Neural cell (in vitro differentiated cells): Measurements from ENCODE around the gene PRICKLE2.

ENCODE experiments used
- EZH2 ChIP-seq: fragments of 200-600, 300-800 bp; shearing (Covaris generic), sonication (generic); IDR thresholded peaks from 2 replicates; pipeline ENCODE4 v1.6.1; 2014; ENCODE audit warnings: antibody characterized with exemption, low read length, borderline replicate concordance, mild to moderate bottlenecking; ENCODE audit not compliant: insufficient read depth, poor library complexity, severe bottlenecking
- MXI1 ChIP-seq: fragments of 450-650 bp; conservative IDR thresholded peaks from 2 replicates; pipeline ENCODE4 v1.6.1; 2014; ENCODE audit warnings: antibody characterized with exemption, mild to moderate bottlenecking; ENCODE audit not compliant: poor library complexity, severe bottlenecking
- POLR2AphosphoS5 ChIP-seq: IDR thresholded peaks from 2 replicates; pipeline ENCODE4 v1.6.1; 2012
- REST ChIP-seq: IDR thresholded peaks from 2 replicates; pipeline ENCODE4 v1.6.1; 2012; ENCODE audit warnings: borderline replicate concordance
- SMC3 ChIP-seq: fragments of 450-650 bp; conservative IDR thresholded peaks from 2 replicates; pipeline ENCODE4 v1.6.1; 2014; ENCODE audit warnings: antibody characterized with exemption, mild to moderate bottlenecking, moderate library complexity; ENCODE audit not compliant: poor library complexity
- TF ChIP-seq, protein P1 (sequence below): fragments of 450-650 bp; IDR thresholded peaks from 2 replicates; pipeline ENCODE4 v1.5.1; 2014; ENCODE audit warnings: antibody characterized with exemption, mild to moderate bottlenecking, moderate library complexity; ENCODE audit not compliant: poor library complexity, severe bottlenecking

- TF ChIP-seq, protein P1, sequence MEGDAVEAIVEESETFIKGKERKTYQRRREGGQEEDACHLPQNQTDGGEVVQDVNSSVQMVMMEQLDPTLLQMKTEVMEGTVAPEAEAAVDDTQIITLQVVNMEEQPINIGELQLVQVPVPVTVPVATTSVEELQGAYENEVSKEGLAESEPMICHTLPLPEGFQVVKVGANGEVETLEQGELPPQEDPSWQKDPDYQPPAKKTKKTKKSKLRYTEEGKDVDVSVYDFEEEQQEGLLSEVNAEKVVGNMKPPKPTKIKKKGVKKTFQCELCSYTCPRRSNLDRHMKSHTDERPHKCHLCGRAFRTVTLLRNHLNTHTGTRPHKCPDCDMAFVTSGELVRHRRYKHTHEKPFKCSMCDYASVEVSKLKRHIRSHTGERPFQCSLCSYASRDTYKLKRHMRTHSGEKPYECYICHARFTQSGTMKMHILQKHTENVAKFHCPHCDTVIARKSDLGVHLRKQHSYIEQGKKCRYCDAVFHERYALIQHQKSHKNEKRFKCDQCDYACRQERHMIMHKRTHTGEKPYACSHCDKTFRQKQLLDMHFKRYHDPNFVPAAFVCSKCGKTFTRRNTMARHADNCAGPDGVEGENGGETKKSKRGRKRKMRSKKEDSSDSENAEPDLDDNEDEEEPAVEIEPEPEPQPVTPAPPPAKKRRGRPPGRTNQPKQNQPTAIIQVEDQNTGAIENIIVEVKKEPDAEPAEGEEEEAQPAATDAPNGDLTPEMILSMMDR, result no peak
- no peak for TF ChIP-seq SMC3
- TF ChIP-seq REST, result no peak
- no peak for TF ChIP-seq EZH2
- TF ChIP-seq POLR2AphosphoS5, result no peak
- no peak for TF ChIP-seq MXI1
Measured at GRCh38 chr3:64160000-64160695, 65.1 kb downstream of the PRICKLE2 start.
